ENCODE results near the gene IBTK.
"Not testable (repeated sequence)": the region's sequence is repeated elsewhere in the genome, so short reads cannot be mapped to it uniquely, and the experiment has no call there.

IBTK gene

GRCh38 chr6:82247505-82248272 lies at the start of gene IBTK:
IBTK (minus strand) TSS chr6:82247744; CDS start chr6:82240486, 7,258 bp downstream.
- H3K4me3 Mint-ChIP-seq = peak within 1 kb of the TSS; percentile 95 to 97
- H3K9me3 Mint-ChIP-seq = no peaks in the 10 kb centered on the region
- peak within 1 kb of the TSS; percentile 98 to 99 for H3K27ac Mint-ChIP-seq
- H3K4me1 Mint-ChIP-seq = peaks cover 33% of the 10 kb centered on the region
- ATAC-seq = peak; percentile 96
- H3K27me3 Mint-ChIP-seq = no peaks in the 10 kb centered on the region
- DNase-seq = peak; percentile 85 to 91

DNA sequence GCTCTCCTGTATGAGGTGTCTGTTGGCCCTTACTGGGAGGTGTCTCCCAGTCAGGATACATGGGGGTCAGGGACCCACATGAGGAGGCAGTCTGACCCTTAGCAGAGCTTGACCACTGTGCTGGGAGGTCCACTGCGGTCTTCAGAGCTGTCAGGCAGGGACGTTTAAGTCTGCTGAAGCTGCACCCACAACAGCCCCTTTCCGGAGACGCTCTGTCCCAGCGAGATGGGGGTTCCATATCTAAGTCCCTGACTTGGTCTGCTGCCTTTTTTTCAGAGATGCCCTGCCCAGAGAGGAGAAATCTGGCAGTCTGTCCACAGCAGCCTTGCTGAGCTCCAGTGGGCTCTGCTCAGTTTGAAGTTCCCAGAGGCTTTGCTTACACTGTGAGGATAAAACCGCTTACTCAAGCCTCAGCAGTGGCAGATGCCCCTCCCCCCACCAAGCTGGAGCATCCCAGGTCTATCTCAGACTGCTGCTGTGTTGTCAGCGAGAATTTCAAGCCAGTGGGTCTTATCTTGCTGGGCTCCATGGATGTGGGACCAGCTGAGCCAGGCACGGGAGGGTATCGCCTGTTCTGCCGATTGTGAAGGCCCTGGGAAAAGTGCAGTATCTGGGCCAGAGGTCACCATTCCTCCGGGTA lies 36.3 kb upstream of the IBTK start:
- no peak for DNase-seq
- H3K9me3 Mint-ChIP-seq = peaks cover 0 to 4% of the 10 kb centered on the region in 2 donors
- no peak overlapping the region for H3K4me3 Mint-ChIP-seq

DNA sequence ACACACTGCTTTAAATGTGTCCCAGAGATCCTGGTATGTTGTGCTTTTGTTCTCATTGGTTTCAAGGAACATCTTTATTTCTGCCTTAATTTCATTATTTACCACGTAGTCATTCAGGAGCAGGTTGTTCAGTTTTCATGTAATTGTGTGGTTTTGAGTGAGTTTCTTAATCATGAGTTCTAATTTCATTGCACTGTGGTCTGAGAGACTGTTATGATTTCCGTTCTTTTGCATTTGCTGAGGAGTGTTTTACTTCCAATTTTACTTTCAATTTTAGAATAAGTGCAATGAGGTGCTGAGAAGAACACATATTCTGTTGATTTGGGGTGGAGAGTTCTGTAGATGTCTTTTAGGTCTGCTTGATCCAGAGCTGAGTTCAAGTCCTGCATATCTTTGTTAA lies 34.0 kb upstream of the IBTK start:
- H3K4me1 Mint-ChIP-seq, ATAC-seq, DNase-seq, H3K9me3 Mint-ChIP-seq: not testable (repeated sequence)
- Mint-ChIP-seq H3K27ac (peak overlapping the region; percentile 31 to 53), H3K27me3 (peaks cover 23% of the 10 kb centered on the region), H3K4me3 (peak overlapping the region; percentile 14 to 29)

More for the DNA sequence above, 36.3 kb upstream of the IBTK start:
- Mint-ChIP-seq H3K27me3 (peaks cover 23% of the 10 kb centered on the region), H3K27ac (no peak overlapping the region), H3K4me1 (peaks cover 8% of the 10 kb centered on the region)
- ATAC-seq = no peak

- H3K4me3 Mint-ChIP-seq = no peak overlapping the region
- no peak for ATAC-seq
- peaks cover 15% of the 10 kb centered on the region for H3K27me3 Mint-ChIP-seq
- no peak overlapping the region for H3K27ac Mint-ChIP-seq
- peaks cover 8% of the 10 kb centered on the region for H3K4me1 Mint-ChIP-seq
- DNase-seq = no peak
- H3K9me3 Mint-ChIP-seq = peaks cover 0 to 4% of the 10 kb centered on the region in 2 donors
Measured at GRCh38 chr6:82277686-82278085, 30.1 kb upstream of the IBTK start.

DNA sequence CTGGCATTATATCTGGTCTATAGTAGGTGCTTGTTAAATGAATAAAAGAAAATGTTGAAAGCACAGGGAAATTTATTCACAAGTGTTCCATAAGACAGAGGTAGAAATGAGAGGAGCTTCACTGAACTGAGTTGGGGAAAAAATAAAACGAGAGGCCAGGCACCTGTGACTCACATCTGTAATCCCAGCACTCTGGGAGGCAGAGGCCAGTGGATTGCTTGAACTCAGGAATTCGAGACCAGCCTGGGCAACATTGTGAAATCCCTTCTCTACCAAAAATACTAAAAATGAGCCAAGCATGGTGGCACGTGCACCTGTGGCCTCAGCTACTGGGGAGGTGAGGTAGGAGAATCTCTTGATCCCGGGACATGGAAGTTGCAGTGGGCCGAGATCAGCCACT lies 28.1 kb upstream of the IBTK start:
- DNase-seq (no peak), ATAC-seq (no peak)
- Mint-ChIP-seq H3K27me3 (no peaks in the 10 kb centered on the region), H3K4me1 (no peaks in the 10 kb centered on the region), H3K27ac (peak overlapping the region in 1 of 2 donors; percentile 30), H3K4me3 (no peak overlapping the region), H3K9me3 (peaks cover 0 to 4% of the 10 kb centered on the region in 2 donors)

- DNase-seq (no peak), ATAC-seq (no peak)
- Mint-ChIP-seq H3K9me3 (no peaks in the 10 kb centered on the region), H3K4me3 (no peak overlapping the region), H3K4me1 (no peaks in the 10 kb centered on the region), H3K27ac (no peak overlapping the region), H3K27me3 (no peaks in the 10 kb centered on the region)
Measured at GRCh38 chr6:82273295-82273694, 25.8 kb upstream of the IBTK start.

DNA sequence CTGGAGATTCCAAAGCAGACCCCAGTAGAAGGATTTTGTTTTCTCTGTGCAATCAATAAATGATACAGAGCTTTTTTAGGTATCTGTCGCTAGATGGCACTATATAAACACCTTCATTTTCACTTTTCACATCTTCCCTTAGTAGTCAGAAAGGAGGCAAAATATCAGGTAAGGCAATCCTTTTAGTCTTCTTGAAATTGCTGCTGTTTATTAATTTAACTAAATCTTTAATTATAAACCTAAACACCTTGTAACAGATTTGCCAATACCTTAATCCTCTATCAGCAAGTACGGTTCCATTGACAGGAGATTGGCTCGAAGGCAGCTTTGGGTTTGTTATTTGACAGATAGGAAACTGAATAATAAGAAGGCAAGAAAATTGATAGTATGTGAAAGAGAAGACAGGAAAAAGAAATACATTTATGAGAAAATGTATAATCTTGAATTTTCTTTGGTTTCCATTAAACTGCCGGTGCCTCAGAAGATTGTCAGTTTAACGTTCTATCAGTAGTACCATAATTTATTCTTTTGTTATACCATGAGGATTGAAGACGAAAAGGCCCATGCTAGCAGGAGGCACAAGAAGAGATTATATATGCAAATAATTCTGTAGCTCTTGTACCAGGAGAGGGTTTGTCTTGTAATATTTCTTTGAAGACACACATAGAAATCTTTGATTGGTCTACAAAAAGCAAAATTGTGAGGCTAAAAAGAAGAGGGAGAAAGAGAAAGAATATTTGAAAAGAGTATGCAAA lies 23.5 kb upstream of the IBTK start:
- no peaks in the 10 kb centered on the region for H3K9me3 Mint-ChIP-seq
- ATAC-seq (no peak), DNase-seq (no peak)
- no peak overlapping the region for H3K27ac Mint-ChIP-seq
- no peaks in the 10 kb centered on the region for H3K27me3 Mint-ChIP-seq
- no peak overlapping the region for H3K4me3 Mint-ChIP-seq
- H3K4me1 Mint-ChIP-seq = no peaks in the 10 kb centered on the region

GRCh38 chr6:82268301-82268846 lies 20.8 kb upstream of the IBTK start:
- no peaks in the 10 kb centered on the region for H3K9me3 Mint-ChIP-seq
- peaks cover 8% of the 10 kb centered on the region for H3K27me3 Mint-ChIP-seq
- ATAC-seq (no peak), DNase-seq (no peak)
- no peak overlapping the region for H3K27ac Mint-ChIP-seq
- H3K4me3 Mint-ChIP-seq = no peak overlapping the region
- H3K4me1 Mint-ChIP-seq = no peaks in the 10 kb centered on the region

GRCh38 chr6:82264824-82265223 lies 17.3 kb upstream of the IBTK start:
- ATAC-seq = no peak

DNA sequence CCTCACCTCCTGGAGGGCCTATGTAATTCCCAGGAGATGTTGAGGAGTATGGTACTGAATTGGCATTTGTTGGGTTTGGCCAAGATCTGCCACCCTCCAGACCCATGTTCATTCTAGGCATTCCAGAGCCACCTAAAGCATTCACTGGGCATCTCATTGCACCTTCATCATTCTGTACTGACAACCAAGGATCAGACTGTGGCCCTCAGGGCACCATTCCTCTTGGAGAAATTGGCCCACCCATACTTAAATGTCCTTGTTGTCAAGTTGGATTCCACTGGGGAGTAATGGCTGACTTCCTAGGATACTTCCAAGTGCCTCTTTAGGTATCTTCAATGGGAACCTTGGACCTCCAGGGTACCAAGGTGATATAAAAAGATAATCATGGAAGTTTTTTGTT lies 16.8 kb upstream of the IBTK start:
- Mint-ChIP-seq H3K4me1 (no peaks in the 10 kb centered on the region), H3K4me3 (no peak overlapping the region), H3K27me3 (peaks cover 8% of the 10 kb centered on the region), H3K9me3 (no peaks in the 10 kb centered on the region), H3K27ac (no peak overlapping the region)
- DNase-seq = no peak
- no peak for ATAC-seq

More at GRCh38 chr6:82264824-82265223, 17.3 kb upstream of the IBTK start:
- Mint-ChIP-seq H3K27ac (no peak overlapping the region), H3K4me1 (no peaks in the 10 kb centered on the region), H3K27me3 (peaks cover 8% of the 10 kb centered on the region), H3K4me3 (no peak overlapping the region), H3K9me3 (no peaks in the 10 kb centered on the region)
- DNase-seq = no peak

DNA sequence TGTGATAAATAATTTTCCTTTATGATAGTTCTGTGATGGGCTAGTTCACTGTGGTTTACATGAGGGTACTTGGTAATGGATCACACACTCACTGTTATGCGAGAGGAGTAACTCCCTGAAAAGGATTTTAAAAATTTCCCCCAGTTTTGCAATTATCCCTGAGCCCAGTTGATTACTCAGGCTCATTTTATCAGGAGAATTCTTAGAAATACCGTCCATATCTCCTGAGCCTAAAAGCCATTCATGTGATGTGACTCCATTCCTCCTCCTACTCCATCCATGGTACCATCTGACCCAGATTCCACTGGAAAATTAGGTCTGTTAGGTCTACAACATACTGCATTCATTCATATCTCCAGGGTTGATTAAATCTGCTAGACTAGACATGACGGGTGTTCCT lies 16.4 kb upstream of the IBTK start:
- no peak overlapping the region for H3K4me3 Mint-ChIP-seq
- no peaks in the 10 kb centered on the region for H3K9me3 Mint-ChIP-seq
- ATAC-seq = no peak
- no peak for DNase-seq
- no peak overlapping the region for H3K27ac Mint-ChIP-seq
- peaks cover 8% of the 10 kb centered on the region for H3K27me3 Mint-ChIP-seq
- no peaks in the 10 kb centered on the region for H3K4me1 Mint-ChIP-seq

- Mint-ChIP-seq H3K9me3 (no peaks in the 10 kb centered on the region), H3K27me3 (peaks cover 8% of the 10 kb centered on the region), H3K4me3 (no peak overlapping the region), H3K4me1 (no peaks in the 10 kb centered on the region), H3K27ac (no peak overlapping the region)
- DNase-seq (no peak), ATAC-seq (no peak)
Measured at GRCh38 chr6:82260997-82261732, 13.6 kb upstream of the IBTK start.

- ATAC-seq = no peak
- no peak overlapping the region for H3K4me3 Mint-ChIP-seq
- H3K27me3 Mint-ChIP-seq = peaks cover 8% of the 10 kb centered on the region
- H3K9me3 Mint-ChIP-seq = no peaks in the 10 kb centered on the region
- no peaks in the 10 kb centered on the region for H3K4me1 Mint-ChIP-seq
- DNase-seq = no peak
- H3K27ac Mint-ChIP-seq = no peak overlapping the region
Measured at GRCh38 chr6:82259389-82259788, 11.8 kb upstream of the IBTK start.

DNA sequence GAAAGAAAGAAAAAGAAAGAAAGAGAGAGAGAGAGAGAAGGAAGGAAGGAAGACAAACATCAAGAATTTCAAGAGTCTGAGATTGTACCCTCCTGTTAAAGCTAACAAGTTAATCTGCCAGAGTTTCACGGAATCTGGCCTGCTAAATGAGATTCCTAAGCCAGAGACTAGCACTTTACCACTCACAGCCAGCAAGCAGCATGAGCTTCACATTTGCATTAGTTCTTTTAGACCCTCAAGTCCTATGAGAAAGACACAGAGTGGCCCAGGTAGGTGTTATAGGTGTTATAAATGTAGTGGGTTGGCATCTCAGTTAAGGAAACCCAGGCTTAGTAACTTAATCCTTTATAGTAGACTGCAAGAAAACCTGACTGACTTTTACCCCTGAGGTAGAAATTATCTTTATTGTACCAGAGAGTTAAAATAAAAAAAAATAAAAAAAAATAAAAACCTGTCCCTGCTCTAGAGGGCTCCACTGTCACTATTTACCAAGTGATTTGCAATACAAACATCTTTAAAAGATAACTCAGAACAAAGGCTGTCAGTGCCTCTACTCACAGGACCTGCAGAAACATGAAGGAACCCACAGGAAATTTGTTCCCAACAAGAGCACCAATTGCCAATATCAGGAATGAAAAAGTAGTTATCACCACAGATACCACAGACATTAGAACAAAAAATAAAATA lies 9.7 kb upstream of the IBTK start:
- no peaks in the 10 kb centered on the region for H3K9me3 Mint-ChIP-seq
- no peak for ATAC-seq
- no peaks in the 10 kb centered on the region for H3K27me3 Mint-ChIP-seq
- H3K27ac Mint-ChIP-seq = no peak overlapping the region
- DNase-seq = no peak
- H3K4me1 Mint-ChIP-seq = no peaks in the 10 kb centered on the region
- no peak overlapping the region for H3K4me3 Mint-ChIP-seq

DNA sequence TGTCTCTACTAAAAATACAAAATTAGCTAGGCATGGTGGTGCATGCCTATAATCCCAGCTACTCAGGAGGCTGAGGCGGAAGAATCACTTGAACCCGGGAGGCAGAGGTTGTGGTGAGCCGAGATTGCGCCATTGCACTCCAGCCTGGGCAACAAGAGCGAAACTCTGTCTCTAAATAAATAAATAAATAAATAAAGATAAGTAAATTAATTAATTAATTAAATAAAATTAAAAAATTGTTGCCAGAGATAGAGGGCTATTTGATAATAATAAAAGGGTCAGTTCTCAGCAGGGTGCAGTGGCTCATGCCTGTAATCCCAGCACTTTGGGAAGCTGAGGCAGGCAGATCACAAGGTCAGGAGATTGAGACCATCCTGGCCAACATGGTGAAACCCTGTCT lies 7.2 kb upstream of the IBTK start:
- H3K4me3 Mint-ChIP-seq, ATAC-seq: not testable (repeated sequence)

More for the DNA sequence above, 7.2 kb upstream of the IBTK start:
- not testable (repeated sequence) for DNase-seq, H3K27me3 Mint-ChIP-seq, H3K4me1 Mint-ChIP-seq, H3K27ac Mint-ChIP-seq, H3K9me3 Mint-ChIP-seq
